G401 (cell line): ENCODE results near the gene SMC4. TPM values are rescaled to one million over a fixed set of nuclear protein-coding genes. Genes with fewer than 3 reads are reported as not detected.
"Not testable (repeated sequence)": the region's sequence is repeated elsewhere in the genome, so short reads cannot be mapped to it uniquely, and the experiment has no call there.

ENCODE experiments used
- DNase-seq: peaks from one replicate; pipeline ENCODE4 v3.0.0-alpha.2; 2015; ENCODE audit warnings: low spot score
- in situ Hi-C: cut with HindIII; loops from 2 replicates; pipeline ENCODE4 v1.10.0; 2016; ENCODE audit warnings: low sequenced_read_pairs, mixed read lengths
- total RNA-seq: library from RNA; depleted of rRNA; stranded (reverse); fragments of >200 nt; shearing (Covaris generic); gene quantifications from 2 replicates; pipeline ENCODE4 v1.2.3, GENCODE V29; 2014; rRNA removed

The SMC4 gene
- total RNA-seq: 112 and 168 TPM in 2 replicates

DNA sequence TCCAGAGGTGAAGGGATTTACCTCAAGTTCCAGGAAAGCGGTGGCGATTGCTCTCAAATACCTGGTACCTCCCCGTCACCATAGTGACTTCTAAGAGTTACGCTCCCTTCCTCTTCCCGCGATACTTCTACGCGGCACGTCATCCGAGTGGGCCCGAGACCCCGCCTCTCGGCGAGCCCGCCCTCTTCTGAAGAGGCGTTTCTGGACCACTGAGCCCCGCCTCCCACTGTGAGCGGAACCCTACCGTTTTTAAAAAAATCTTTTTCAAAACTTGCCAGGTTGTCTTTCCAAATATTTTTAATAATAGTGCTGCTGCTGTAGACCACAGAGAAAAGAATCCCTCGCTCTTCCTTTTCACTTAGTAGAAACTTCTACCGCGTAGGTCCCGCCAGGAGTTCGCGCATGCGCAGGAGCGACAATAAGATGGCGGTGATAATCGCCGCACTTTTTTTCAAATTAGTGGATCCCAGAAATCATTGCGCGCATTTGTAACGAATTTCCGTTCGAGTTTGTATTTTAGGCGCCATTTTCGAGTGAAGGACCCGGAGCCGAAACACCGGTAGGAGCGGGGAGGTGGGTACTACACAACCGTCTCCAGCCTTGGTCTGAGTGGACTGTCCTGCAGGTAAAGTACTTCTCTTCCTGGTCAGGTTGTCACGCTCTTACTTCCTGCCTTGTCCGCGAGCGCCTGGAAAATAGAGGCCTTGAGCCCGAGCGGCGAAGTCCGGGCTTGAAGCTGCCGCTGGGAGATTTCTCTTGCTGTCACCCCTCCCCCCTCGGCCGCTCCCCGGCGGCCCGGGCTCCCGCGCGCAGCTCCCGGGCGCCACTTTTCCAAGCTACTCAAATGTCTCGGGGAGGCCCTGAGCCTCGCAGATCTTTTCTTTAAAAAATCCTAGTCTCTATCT lies at the start of gene SMC4, which contains the start of gene IFT80:
TSS of gene SMC4 (plus strand) at position 526 of the 905 bp plus-strand sequence. CDS start 1,177 bp downstream, outside the sequence.
TSS of gene IFT80 (minus strand) at position 101 of the 905 bp plus-strand sequence. CDS start 14,625 bp downstream, outside the sequence.
- DNase-seq: peak; percentile 96
- in situ Hi-C loops: no loop called here

DNA sequence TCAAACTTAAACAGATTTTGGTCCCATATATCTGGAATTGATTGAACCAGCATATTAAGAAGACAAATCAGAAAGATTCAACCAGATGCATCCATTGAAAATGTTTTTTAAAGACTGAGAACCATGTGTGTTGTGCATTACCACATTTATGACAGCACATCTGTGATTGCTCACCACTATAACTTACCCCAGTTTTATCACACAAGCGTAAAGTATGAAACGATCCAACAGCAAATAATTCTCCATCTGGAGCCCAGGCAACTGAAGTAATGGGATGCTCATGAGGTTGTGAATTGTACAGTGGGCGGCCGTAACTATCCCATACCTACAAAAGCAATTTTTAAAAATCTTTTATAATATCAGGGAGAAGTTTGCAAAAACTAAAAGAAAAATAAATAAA lies 43.6 kb upstream of the SMC4 start:
- no peak for DNase-seq
- in situ Hi-C loops: no loop called here

DNA sequence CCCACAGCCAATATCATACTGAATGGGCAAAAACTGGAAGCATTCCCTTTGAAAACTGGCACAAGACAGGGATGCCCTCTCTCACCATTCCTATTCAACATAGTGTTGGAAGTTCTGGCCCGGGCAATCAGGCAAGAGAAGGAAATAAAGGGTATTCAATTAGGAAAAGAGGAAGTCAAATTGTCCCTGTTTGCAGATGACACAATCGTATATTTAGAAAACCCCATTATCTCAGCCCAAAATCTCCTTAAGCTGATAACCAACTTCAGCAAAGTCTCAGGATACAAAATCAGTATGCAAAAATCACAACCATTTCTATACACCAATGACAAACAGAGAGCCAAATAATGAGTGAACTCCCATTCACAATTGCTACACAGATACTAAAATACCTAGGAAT lies 36.6 kb upstream of the SMC4 start:
- DNase-seq, in situ Hi-C loops: not testable (repeated sequence)

DNA sequence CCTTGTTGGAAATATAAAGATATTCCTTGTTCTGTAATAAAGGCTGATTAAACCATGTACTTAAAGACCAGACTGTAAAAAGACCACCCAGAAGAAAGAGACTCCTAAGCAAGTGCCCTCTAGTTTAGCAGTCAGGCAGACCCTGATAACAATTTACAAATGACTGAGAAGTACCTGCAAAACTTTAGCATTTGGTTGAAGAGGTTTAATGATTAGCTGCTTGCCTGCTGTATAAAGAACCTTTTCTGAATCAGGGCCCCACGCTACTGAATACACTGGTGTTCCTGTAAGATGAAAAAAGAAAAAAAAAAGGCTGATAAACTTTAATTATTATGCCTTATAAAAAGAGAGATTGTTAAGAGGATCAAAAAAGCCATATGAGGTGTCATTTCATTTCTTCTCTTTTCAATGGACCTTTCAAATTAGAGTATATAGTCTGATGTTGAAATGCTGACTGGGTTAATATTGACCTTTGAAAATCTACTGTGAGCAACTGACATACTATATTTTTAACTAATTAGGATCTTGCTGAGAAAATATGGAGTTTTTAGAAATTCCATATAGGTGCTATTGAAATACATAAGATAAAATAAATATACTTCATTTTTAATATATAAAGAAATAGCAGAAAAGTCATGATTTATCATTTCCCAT lies 33.5 kb upstream of the SMC4 start:
- in situ Hi-C loops: no loop called here
- no peak for DNase-seq

DNA sequence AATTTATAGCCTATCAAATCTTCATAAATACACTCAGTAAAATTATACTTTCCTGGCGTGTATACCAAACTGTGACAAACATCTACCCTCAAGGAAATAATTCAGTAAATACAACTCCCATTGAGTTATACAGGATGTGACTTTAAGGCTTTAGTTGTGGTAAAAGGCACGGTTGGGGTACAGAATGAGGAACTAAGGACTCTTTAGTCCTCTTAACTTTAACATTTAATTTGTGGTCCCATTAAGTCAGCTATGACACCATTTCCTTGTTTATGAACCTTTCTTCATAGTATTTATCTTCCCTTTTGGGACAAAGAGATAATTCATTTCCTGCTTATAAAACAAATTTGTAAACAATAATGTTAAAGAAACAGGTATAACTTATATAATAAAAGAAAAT lies 30.6 kb upstream of the SMC4 start:
- in situ Hi-C loops: no loop called here

DNA sequence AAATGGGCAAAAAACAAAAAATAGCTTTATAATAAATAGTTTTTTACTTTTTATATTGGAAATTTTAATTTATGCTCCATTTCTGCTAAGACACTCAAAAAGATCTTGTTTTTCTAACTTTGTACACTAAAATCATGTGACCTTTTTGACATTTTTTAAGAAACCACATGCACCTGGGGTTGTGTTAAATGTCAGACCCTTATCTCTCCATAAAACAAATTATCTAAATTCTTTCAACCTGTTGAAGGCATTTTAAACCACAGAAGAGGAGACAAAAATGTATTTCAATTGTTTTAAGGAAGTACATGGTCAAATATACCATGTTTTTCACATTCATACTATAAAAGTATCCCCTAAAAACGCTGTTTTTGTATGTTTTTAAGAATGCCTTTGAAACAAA lies 29.7 kb upstream of the SMC4 start:
- DNase-seq: no peak
- in situ Hi-C loops: no loop called here

More for the DNA sequence above, 30.6 kb upstream of the SMC4 start:
- no peak for DNase-seq

DNA sequence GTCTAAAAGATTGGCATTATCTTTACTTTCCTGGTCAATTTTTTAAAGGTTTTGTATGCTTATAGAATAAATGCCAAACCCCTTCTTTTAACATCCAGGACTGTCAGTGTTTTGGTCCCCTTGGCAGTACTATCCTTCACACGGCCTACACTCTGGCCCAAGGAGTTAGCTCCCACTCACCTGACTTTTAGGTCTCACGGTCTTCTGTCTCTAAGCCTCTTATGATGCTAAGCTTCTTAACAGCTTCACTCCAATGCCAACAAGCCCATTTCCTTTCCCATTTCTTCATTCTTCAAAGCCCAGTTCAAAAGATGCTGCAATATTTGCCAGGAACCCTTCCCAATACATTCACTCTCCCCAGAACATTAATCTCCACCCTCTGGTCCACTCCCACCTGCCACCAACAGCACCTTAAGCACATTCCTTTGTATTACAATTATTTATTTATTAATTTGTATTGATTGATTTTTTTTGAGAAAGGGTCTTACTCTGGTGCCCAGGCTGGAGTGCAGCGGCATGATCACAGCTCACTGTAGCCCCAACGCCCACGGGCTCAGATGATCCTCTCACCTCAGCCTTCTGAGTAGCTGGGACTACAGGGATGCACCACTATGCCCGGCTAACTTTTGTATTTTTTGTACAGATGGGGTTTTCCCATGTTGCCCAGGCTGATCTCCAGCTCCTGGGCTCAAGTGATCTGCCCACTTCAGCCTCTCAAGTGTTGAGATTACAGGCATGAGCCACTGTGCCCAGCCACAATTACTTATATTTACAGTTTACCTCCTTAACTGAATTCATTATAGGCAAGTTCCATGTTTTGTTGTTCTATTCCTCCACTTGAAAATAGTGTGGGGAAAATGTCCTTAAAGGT lies 28.2 kb upstream of the SMC4 start:
- in situ Hi-C loops: no loop called here

DNA sequence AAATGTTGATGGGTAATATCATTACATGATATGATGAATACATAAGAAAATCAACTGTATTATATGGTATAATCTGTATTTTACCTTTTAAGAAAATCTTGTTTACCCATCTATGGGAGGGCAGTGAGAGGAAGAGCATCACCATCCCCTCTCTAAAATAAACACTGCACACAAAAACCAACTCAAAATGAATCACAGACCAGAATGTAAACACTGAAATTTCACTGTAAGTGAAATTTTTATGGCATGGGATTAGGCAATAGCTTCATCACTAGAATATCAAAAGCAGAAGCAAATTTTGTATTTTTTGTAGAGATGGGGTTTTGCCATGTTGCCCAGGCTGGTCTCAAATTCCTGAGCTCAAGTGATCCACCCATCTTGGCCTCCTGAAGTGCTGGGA lies 26.7 kb upstream of the SMC4 start:
- in situ Hi-C loops: no loop called here

More for the DNA sequence above, 28.2 kb upstream of the SMC4 start:
- no peak for DNase-seq

DNA sequence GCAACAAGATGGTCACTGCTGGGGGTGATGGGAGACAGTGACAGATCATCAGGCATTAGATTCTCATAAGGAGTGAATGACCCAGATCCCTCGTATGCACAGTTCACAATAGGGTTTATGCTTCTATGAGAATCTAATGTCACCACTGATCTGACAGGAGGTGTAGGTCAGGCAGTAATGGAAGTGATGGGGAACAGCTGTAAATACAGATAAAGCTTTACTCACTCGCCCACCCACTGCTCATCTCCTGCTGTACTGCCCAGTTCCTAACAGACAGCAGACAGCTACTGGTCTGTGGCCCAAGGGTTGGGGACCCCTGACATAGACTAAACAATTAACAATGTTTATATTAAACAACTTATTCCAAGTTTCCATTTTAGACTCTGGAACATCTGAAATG lies 25.8 kb upstream of the SMC4 start:
- DNase-seq: no peak
- in situ Hi-C loops: no loop called here

More for the DNA sequence above, 26.7 kb upstream of the SMC4 start:
- DNase-seq: no peak

DNA sequence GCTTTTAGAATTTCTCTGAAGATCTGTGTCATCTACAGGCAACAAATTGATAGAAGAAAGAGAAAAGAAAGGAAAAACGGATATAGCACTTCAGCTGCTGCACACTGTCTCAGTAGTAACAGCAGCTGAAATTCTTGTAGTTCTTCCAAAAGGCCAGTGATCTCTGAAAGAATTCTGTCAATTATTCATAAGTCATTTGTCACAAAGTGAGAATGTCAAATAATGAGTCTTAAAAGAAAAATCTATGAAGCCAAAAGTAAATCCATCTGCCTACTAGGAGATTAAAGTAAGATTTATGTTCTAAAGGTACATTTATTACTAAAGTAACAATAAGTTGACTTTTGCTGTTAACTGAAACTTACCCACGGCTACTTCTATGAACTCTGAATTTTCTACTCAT lies 25.0 kb upstream of the SMC4 start:
- in situ Hi-C loops: no loop called here
- DNase-seq: no peak

DNA sequence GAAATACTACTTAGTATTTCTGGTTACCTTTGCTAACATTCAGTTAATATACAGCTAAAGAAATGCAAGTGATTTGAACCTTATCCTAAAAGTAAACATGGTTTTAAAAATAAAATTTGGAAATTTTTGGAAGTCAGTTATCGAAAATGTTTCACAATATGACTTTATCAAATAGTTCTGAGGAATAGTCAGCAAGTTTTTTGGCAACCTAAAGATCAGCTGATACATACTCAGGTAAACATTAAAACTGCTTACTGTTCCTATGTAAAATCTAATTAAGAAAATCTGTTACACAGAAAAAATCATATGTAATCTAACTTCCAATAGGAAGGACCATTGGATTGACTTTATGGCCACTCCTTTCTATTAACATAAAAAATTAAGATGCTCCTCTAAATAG lies 24.5 kb upstream of the SMC4 start:
- no peak for DNase-seq
- in situ Hi-C loops: no loop called here

DNA sequence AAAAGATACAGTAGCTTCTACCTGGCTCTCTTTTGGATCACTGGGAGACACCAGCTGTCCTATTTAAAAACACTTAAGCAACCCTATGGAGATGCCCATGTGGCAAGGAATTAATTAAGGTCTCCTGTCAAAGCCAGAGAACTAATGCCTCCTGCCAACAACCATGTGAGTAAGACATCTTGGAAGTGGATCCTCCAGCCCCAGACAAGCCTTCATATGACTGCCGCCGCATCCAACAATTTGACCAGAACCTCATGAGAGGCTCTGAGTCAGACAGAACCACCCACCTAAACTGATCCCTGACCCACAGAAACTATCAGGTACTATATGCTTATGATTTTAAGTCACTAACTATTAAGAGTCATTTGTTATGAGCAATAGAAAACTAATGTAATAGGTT lies 22.8 kb upstream of the SMC4 start:
- in situ Hi-C loops: no loop called here
- DNase-seq: peak; percentile 55

DNA sequence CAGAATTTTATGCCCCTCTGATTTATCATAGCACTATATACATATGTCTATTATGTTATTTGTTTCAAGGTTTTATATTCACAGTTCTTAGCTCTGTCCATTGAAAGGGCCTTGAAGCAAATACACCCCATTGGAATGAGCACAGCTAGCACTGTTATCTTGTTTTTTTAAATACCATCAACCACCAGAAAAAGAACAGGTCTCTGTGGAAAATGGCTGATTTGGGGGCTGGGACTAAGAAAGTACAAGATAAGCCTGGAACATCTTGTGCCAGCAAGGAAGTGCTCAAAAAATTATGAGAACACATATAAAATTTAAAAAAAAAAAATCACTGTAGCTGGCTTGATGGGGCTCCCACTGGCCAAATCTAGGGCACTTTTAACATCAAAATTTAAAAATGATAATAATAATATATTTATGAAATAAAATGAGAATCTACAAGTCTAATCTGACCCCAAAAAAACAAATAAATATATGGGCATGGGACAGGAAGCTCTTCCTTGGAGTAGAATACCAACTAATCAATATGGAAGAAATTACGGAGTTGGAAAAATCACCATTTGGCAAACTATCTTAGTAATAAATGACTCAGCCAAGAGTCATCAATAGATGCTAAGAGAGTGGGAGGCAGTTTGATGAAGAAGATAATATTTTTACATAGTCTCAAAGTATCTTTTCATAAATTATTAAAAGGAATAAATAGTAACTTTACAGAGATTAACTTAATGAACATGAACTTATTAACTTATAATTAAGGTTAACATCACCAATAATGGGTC lies 20.9 kb upstream of the SMC4 start:
- in situ Hi-C loops: no loop called here

DNA sequence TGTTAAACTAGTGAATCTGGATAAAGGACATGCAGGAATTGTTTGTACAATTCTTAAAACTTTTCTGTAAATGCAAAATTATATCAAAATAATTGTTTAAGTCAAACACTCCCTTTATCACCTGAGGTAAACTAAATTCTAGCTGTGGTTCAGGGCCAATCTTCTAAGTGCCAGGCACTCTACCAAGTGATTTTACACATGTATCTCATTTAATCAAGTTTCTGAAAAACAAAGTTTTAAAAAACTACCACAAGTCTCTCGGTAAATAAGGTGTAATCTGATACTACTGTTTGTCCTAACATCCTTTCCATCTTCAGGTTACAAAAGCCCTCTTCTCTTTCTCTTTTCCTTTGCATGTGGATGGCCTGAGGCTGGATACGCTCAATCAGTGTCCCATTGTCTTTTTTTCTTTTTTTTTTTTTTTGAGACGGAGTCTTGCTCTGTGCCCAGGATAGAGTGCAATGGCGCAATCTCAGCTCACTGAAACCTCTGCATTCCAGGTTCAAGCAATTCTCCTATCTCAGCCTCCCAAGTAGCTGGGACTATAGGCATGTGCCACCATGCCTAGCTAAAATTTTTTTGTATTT lies 19.7 kb upstream of the SMC4 start:
- DNase-seq: no peak
- in situ Hi-C loops: no loop called here

More for the DNA sequence above, 20.9 kb upstream of the SMC4 start:
- DNase-seq: no peak

DNA sequence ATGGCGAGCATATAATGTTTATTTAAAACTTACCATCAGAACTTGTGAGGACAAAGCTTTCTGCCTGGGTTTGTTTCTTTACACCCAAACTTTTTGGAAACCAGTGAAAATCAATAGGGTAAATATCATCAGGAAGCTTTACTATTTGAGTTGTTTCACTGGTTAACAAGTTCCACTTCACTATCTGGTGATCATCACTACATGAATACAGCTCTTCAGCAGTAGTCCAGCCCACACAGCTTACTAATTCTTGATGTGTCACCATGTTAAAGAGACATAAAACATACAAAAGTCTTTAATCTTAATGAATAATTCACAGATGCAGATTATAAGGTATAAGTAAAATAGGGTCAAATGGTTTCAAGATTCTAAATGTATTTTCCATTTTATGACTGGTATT lies 18.0 kb upstream of the SMC4 start:
- DNase-seq: no peak
- in situ Hi-C loops: no loop called here

DNA sequence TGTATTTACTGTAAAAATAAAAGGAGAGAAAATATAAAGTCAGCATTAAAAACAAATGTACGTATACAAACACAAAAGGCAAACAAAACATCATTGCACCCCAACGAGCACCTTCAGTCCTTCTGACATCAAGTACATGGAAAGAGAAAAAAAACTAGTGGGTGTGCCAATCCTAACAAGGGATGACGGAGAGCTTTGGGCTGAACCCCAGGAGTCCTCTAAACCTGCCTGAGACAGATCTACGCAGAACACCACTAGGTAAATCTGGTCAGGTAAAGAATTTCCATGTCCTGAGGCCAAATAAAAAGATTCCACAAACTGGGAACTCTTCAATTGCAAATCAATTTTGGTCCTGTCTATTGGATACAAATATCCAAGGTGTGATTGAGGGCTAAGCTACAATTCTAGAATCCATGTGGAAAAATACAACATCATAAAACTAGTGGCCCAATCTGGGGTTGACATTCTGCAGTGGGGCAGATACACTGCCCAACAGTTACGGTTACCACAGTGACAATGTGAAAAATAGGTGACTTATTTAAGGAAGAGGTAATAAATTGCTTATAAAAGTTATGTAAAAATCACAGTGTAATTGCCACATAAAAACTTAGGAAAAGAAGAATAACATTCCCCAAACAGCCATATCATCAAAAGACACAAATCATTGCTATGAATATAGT lies 14.7 kb upstream of the SMC4 start:
- in situ Hi-C loops: no loop called here
- DNase-seq: no peak

DNA sequence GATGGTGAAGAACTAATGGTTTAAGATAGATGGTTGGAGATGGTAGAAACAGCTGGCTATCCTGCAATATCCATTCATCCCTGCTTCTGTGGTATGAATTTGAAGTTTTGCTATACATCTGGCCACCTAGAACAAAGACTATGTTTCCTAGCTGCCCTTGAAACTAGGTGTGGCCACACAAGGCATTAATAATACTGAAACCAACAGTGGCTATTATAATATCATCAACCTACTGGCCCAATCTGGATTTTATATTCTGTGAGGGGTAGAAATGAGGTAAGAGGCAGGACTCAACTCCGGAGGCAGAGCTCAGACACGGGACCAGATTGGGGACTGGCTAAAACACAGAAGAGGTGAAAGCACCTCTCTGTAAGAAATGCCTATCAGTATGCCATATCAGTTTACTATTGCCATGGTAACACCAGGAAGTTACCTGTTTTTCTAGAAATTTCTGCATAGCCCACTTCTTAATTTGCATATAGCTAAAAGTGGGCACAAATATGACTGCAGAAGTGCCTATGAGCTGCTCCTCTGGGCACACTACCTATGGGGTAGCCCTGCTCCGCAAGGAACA lies 8.8 kb upstream of the SMC4 start:
- no peak for DNase-seq
- in situ Hi-C loops: no loop called here
